Fibroblast of pulmonary artery (primary cell): ENCODE data around the gene RAP1GAP.

Experiments used
- DNase-seq: peaks from one replicate; pipeline ENCODE4 v3.0.0-alpha.2; 2010; ENCODE audit warnings: low read depth
- H3K4me3 ChIP-seq: replicated peaks from 2 replicates; pipeline ENCODE4 v1.5.1; 2011; ENCODE audit warnings: low read depth, mild to moderate bottlenecking, control low read depth, low read length, moderate library complexity
- TF ChIP-seq, protein P1 (sequence below): IDR thresholded peaks from 2 replicates; pipeline ENCODE4 v1.5.1; 2011; ENCODE audit warnings: mild to moderate bottlenecking, control low read depth, low read length, inconsistent platforms; ENCODE audit errors: missing control alignments

RAP1GAP gene

DNA sequence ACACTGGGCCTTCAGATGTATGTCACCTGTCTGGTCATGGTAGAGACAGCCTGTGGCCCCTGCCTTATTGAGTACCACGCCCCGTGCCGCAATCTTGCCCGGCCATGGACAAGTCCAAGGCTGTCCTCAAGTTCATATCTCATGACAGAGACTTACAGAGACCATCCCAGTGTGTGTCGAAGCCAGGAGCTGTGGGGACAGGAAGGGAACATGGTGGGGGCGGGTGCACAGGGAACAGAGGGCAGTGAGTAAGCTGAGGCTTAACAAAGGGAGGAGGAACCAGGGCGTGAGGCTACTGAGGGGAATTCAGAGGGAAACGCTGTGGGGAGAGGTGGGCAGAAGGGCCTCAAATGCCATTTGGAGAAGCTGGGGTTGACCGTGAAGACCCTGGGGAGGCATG, 84.1 kb downstream of the RAP1GAP start:
- TF ChIP-seq, protein P1, sequence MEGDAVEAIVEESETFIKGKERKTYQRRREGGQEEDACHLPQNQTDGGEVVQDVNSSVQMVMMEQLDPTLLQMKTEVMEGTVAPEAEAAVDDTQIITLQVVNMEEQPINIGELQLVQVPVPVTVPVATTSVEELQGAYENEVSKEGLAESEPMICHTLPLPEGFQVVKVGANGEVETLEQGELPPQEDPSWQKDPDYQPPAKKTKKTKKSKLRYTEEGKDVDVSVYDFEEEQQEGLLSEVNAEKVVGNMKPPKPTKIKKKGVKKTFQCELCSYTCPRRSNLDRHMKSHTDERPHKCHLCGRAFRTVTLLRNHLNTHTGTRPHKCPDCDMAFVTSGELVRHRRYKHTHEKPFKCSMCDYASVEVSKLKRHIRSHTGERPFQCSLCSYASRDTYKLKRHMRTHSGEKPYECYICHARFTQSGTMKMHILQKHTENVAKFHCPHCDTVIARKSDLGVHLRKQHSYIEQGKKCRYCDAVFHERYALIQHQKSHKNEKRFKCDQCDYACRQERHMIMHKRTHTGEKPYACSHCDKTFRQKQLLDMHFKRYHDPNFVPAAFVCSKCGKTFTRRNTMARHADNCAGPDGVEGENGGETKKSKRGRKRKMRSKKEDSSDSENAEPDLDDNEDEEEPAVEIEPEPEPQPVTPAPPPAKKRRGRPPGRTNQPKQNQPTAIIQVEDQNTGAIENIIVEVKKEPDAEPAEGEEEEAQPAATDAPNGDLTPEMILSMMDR: no peak
- no peak for DNase-seq
- no peak overlapping the region for H3K4me3 ChIP-seq

- no peak for DNase-seq
- TF ChIP-seq, protein P1: no peak
- no peak overlapping the region for H3K4me3 ChIP-seq
These were observed 85.1 kb downstream of the RAP1GAP start for GRCh38 chr1:21584096-21584495.

DNA sequence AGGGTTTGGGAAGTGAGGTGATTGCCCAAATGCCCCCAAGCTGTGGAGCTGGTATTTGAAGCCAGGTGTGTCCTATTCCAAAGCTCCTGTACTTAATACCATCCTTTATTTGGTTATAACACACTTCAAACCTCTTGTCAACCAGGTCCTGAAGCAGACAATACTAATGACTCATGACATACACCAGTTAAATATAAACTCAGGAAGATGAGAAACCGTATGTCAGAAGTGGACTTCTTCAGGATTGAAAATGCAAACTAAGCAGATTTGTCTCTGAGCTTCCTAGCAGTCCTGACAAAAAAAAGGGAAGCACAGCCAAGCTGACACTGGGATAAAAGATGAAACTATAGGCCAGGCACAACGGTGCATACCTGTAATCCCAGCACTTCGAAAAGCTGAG, 89.4 kb downstream of the RAP1GAP start:
- H3K4me3 ChIP-seq: no peak overlapping the region
- TF ChIP-seq, protein P1: no peak
- no peak for DNase-seq

DNA sequence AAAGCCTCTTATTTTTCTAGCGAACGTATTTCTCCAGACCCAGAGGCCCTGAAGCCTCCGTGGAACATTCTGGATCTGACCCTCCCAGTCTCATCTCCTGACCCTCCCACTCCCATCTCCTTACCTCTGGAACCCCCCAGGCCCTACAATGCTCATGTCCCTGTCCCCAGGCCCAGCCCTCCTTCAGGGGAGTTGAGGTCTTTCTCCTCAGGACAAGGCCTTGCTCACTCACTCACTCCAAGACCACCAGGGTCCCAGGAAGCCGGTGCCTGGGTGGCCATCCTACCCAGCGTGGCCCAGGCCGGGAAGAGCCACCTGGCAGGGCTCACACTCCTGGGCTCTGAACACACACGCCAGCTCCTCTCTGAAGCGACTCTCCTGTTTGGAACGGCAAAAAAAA, 91.2 kb downstream of the RAP1GAP start:
- DNase-seq: no peak
- TF ChIP-seq, protein P1: no peak
- no peak overlapping the region for H3K4me3 ChIP-seq

- H3K4me3 ChIP-seq: no peak overlapping the region
- TF ChIP-seq, protein P1: no peak
- DNase-seq: no peak
These were observed 91.8 kb downstream of the RAP1GAP start for GRCh38 chr1:21577324-21577723.

DNA sequence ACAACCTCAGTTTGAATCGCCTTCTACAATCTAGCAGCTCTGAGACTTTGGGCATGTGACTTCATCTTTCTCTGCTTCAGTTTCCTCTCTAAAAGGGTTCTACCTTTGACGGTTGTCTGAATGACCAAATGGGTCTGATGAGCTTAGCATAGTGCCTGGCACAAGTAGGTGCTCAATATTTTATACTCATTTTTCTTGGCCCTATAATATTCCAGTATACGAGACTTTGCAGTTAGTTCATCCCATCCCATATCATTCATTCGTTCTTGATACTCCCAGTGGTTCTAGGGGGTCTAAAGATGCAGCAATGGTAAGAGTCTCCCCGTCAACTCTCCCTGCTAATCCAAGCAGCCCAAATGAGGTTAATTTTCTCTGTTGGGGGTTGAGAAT, 92.4 kb downstream of the RAP1GAP start:
- no peak for DNase-seq
- TF ChIP-seq, protein P1: no peak
- no peak overlapping the region for H3K4me3 ChIP-seq

GRCh38 chr1:21576031-21576797, 92.9 kb downstream of the RAP1GAP start:
- TF ChIP-seq, protein P1: no peak
- DNase-seq: no peak
- no peak overlapping the region for H3K4me3 ChIP-seq
